ENCODE data around the gene GPR183.

Gene GPR183

GRCh38 chr13:99269627-99270241 is 37.5 kb downstream of the GPR183 start:
- TF ChIP-seq GATA3 (IDR thresholded peaks at IDR 0.05; ENCODE audit: low read depth, low read length) (no peak), GATA2 (IDR thresholded peaks at IDR 0.05; ENCODE audit: low read depth, low read length) (no peak)

DNA sequence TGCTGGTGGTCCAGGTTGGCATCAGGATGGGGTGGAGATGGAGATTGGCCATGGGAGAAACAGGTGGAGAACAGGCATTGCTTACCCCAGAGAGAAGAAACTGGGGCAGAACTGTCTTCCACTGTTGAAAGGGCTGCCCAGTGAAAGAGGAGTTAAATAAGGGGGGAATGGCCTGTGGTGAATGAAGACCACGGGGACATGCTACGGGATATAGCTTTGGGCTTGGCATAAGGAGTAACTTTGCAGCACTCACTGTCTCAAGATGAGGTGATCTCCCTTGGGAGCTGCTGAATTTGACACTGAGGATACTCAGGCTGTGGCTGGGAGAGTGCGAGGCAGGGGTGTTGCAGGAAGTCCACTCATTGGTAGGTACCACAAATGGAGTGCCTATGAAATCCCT is 38.4 kb downstream of the GPR183 start:
- no peak for TF ChIP-seq GATA3 (IDR thresholded peaks at IDR 0.05; ENCODE audit: low read depth, low read length)
- no peak for TF ChIP-seq GATA2 (IDR thresholded peaks at IDR 0.05; ENCODE audit: low read depth, low read length)

DNA sequence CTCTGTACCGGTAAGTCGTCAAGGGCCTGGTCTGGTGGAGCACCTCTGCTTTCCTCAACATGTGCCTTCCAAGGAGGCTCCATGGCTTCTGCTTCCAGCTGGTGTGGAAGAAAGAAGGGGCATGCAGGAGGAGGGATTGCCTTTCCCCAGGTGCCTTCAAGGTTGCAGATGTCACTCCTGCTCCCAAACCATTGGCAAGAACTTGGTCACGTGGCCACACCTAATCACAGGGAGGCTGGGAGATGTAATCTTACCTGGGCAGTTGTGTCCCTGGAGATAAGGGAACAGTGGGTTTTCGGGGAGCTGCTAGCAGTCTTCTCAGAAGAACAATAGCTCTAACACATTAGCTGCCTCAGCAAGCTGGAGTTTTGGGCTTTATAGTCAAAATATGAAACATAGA is 39.3 kb downstream of the GPR183 start:
- TF ChIP-seq GATA3 (IDR thresholded peaks at IDR 0.05; ENCODE audit: low read depth, low read length) (no peak), GATA2 (IDR thresholded peaks at IDR 0.05; ENCODE audit: low read depth, low read length) (no peak)

GRCh38 chr13:99266827-99267226 is 40.4 kb downstream of the GPR183 start:
- TF ChIP-seq GATA2 (IDR thresholded peaks at IDR 0.05; ENCODE audit: low read depth, low read length) (no peak), GATA3 (IDR thresholded peaks at IDR 0.05; ENCODE audit: low read depth, low read length) (no peak)

GRCh38 chr13:99265821-99266426 is 41.3 kb downstream of the GPR183 start:
- TF ChIP-seq GATA3 (IDR thresholded peaks at IDR 0.05; ENCODE audit: low read depth, low read length) (no peak), GATA2 (IDR thresholded peaks at IDR 0.05; ENCODE audit: low read depth, low read length) (no peak)

DNA sequence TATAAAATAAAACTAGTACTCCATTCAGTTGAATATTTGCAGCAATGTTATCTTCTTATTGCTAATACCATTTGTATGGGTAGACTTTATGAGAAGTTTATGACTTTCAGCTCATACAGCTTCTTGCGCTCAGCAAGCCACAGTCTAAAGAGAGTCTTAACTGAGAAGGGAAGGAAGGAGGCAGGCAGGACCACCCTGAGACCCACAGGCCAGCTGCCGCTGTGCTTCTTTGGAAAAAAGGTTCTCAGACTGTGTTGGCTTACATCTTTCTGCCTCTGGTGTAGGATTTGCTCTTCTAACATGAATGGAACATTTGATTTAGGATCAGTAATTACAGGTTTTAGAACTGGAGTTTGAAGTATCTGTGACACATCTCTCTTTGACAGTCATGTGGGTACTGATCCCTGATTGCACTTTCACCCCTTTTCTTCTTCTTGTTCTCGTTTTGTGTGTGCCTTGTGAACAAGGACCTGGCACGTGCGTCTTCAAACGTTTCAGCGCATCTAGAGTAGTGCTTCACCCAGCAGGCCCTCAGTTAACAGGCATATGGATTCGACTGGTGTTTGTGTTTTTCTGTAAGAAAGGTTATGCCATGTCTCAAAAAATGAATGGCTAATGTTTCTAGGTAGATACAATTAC is 41.9 kb downstream of the GPR183 start:
- no peak for TF ChIP-seq GATA3 (IDR thresholded peaks at IDR 0.05; ENCODE audit: low read depth, low read length)
- TF ChIP-seq GATA2 (IDR thresholded peaks at IDR 0.05; ENCODE audit: low read depth, low read length) = no peak

GRCh38 chr13:99264051-99264450 is 43.1 kb downstream of the GPR183 start:
- TF ChIP-seq GATA2 (IDR thresholded peaks at IDR 0.05; ENCODE audit: low read depth, low read length) = no peak
- TF ChIP-seq GATA3 (IDR thresholded peaks at IDR 0.05; ENCODE audit: low read depth, low read length) = no peak

- TF ChIP-seq GATA3 (IDR thresholded peaks at IDR 0.05; ENCODE audit: low read depth, low read length) = no peak
Observed at GRCh38 chr13:99263126-99263785, 43.9 kb downstream of the GPR183 start.

- no peak for TF ChIP-seq GATA2 (IDR thresholded peaks at IDR 0.05; ENCODE audit: low read depth, low read length)
- no peak for TF ChIP-seq GATA3 (IDR thresholded peaks at IDR 0.05; ENCODE audit: low read depth, low read length)
Observed at GRCh38 chr13:99261059-99261458, 46.1 kb downstream of the GPR183 start.

DNA sequence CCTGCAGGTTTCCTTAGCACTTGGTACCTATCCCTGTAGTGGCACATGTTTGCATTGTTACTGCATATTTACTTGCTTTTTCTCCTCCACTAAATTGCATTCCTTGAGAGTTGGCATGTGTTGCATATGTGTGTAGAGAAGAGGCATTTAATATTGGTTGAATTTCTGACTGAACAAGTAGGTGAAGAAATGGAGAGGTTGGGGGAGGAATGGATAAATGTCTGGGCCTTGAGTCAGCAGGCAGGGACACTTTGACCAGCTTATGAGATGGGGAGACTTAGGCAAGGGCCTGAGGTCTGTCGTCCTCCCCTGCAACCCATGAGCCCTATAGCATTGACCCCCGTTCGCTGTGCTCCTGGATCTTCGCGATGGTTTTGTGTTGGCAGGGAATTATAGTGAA is 47.0 kb downstream of the GPR183 start:
- TF ChIP-seq GATA3 (IDR thresholded peaks at IDR 0.05; ENCODE audit: low read depth, low read length) (no peak), GATA2 (IDR thresholded peaks at IDR 0.05; ENCODE audit: low read depth, low read length) (no peak)

GRCh38 chr13:99258946-99259345 is 48.3 kb downstream of the GPR183 start:
- TF ChIP-seq GATA2 (IDR thresholded peaks at IDR 0.05; ENCODE audit: low read depth, low read length) (no peak), GATA3 (IDR thresholded peaks at IDR 0.05; ENCODE audit: low read depth, low read length) (no peak)

DNA sequence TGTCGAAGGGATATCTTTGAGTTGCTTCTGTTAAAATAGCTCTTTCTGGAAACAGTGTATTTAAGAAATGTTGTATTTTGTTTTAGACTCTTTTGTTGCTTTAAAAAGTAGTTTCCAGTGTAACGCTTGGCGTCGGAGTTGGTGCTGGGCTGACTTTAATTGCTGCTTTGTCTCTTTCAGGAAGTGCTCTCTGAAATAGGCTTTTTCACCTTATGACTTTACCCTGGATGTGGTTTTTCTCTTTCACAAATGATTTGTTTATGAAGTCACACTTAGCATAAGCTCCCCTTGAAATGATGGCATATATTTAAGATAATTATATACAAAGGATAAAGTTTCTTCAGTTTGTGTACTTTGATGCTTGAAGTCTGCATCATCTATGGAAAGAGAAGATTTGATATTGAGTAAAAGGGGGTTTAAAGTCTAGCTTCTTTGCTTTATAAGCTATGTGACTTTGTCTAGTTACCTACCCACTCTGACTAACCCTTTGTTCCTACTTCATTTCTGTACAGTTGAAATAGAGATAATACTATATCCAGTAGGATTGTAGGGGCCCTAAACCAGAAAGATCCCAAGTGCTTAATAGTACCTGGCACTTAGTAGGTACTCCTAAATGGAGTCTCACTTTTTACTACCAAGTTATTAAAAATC is 48.9 kb downstream of the GPR183 start, which contains the start of gene GPR18:
GPR18 (minus strand) TSS at position 170 of the 651 bp plus-strand sequence. CDS start 2,507 bp downstream, outside the sequence.
- TF ChIP-seq GATA3 (IDR thresholded peaks at IDR 0.05; ENCODE audit: low read depth, low read length) (no peak), GATA2 (IDR thresholded peaks at IDR 0.05; ENCODE audit: low read depth, low read length) (no peak)

DNA sequence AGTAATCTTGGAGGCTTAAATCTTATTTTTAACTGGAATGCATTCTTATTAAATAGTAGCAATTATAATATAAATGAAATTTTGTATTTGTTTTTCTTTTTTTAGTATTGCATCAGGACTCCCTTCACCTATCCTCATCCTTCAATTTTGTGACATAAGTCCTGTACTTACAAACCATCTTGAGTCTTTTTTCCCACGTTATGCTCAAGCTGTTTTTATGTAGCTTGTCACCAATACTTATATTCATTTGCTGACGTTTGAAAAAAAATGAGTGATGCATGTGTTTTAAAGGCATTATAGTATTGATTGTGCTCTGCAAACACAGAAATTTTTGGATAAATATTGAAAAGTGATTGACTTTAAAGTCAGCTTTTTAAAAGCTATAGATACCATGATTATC is 49.9 kb downstream of the GPR183 start:
- TF ChIP-seq GATA2 (IDR thresholded peaks at IDR 0.05; ENCODE audit: low read depth, low read length) (no peak), GATA3 (IDR thresholded peaks at IDR 0.05; ENCODE audit: low read depth, low read length) (no peak)

DNA sequence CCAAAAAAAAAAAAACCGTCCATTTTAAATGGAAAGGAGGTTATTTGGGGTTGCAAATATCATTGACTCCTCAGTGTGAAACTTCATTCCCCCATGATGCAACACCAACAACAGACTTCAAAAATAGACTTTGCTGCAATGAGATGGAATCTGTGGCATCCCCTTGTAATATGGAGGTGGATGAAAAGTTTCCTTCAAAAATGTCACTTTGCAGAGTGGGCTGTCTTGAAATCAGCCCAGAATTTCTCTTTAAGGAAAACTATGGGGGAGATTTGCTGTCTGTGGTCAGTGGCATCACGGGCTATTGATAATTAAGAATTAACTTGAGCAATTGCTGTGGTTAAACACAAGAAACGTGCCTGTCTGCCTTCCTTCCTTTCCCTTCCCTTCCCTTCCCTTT is 50.5 kb downstream of the GPR183 start:
- no peak for TF ChIP-seq GATA2 (IDR thresholded peaks at IDR 0.05; ENCODE audit: low read depth, low read length)
- no peak for TF ChIP-seq GATA3 (IDR thresholded peaks at IDR 0.05; ENCODE audit: low read depth, low read length)
